K562 (cell line): ENCODE measurements around the gene ZNF584. TPM values are rescaled to one million over a fixed set of nuclear protein-coding genes. Genes with fewer than 3 reads are reported as not detected.

Experiments
- ATF4 ChIP-seq: fragments of 450-650 bp; formaldehyde crosslinking; IDR thresholded peaks from 2 replicates; pipeline ENCODE4 v1.4.0; 2022; ENCODE audit warnings: mild to moderate bottlenecking, moderate library complexity
- ATF7 ChIP-seq: fragments of 450-650 bp; IDR thresholded peaks from 2 replicates; pipeline ENCODE4 v1.7.1; 2014; ENCODE audit warnings: mild to moderate bottlenecking, moderate library complexity
- ELF1 ChIP-seq: fragments of 200-800 bp; sonication (Bioruptor generic); IDR thresholded peaks from 2 replicates; pipeline ENCODE4 v1.6.1; 2016; ENCODE audit warnings: missing genetic modification characterization, missing compliant biosample characterization
- KLF16 ChIP-seq: IDR thresholded peaks from 2 replicates; pipeline ENCODE4 v1.6.1; 2016; ENCODE audit warnings: antibody characterized with exemption
- MCM3 ChIP-seq: fragments of 450-650 bp; IDR thresholded peaks from 2 replicates; pipeline ENCODE4 v1.6.1; 2016
- MGA ChIP-seq: fragments of 450-650 bp; IDR thresholded peaks from 2 replicates; pipeline ENCODE4 v1.6.1; 2016; ENCODE audit warnings: mild to moderate bottlenecking, moderate library complexity
- MTA3 ChIP-seq: fragments of 450-650 bp; formaldehyde crosslinking; IDR thresholded peaks from 2 replicates; pipeline ENCODE4 v1.6.1; 2017; ENCODE audit warnings: mild to moderate bottlenecking, borderline replicate concordance
- NKRF ChIP-seq: fragments of 450-650 bp; IDR thresholded peaks from 2 replicates; pipeline ENCODE4 v1.6.1; 2016; ENCODE audit warnings: borderline replicate concordance
- NRF1 ChIP-seq, 2 experiments: fragments of 450-650 bp; IDR thresholded peaks in 1 of 2; conservative IDR thresholded peaks in 1 of 2; 2 replicates each; pipeline ENCODE4 v1.6.1; 2014; ENCODE audit warnings: mild to moderate bottlenecking in 2 of 2
- PHF20 ChIP-seq: fragments of 450-650 bp; IDR thresholded peaks from 2 replicates; pipeline ENCODE4 v1.6.1; 2018; ENCODE audit not compliant: partially characterized antibody
- STAT5A ChIP-seq: IDR thresholded peaks from 2 replicates; pipeline ENCODE4 v1.6.1; 2012; ENCODE audit warnings: low read length, inconsistent platforms, borderline replicate concordance
- TRIM24 ChIP-seq, 2 experiments: fragments of 450-650 bp; IDR thresholded peaks; 2 replicates each; pipeline ENCODE4 v1.6.1; 2016
- ZNF146 ChIP-seq: IDR thresholded peaks from one replicate; pipeline ENCODE4 v1.6.1; 2018; ENCODE audit warnings: missing compliant biosample characterization; ENCODE audit not compliant: unreplicated experiment
- polyA plus RNA-seq, 8 experiments: library from polyadenylated mRNA; depleted of rRNA in 4 of 8; stranded (reverse) in 5 of 8; unstranded in 3 of 8; fragments of >200 nt; fragmentation: Nextera tagmentation in 2 of 8; fragmentation: Illumina TruSeq in 1 of 8; extraction: Ambion mirVana in 2 of 8; extraction: Trizol in 1 of 8; gene quantifications; 2 replicates each; pipeline versions ENCODE4 v1.2.1 to v1.2.3, GENCODE V29; 2011 to 2014; ENCODE audit warnings: inconsistent platforms in 1 of 8, missing spikeins in 1 of 8
- total RNA-seq, 7 experiments: library from RNA; depleted of rRNA in 6 of 7; stranded (reverse); fragments of >200 nt in 6 of 7; fragmentation: Illumina TruSeq in 2 of 7; extraction: Trizol in 2 of 7; gene quantifications; 2 replicates each; pipeline versions ENCODE4 v1.2.1 to v1.2.3, GENCODE V29; 2011 to 2021; ENCODE audit warnings: low replicate concordance in 1 of 7

The ZNF584 gene
- total and polyA plus RNA-seq, 9 of the 15 experiments (the other 6 are each of a cell fraction or from before 2014, with no cell fraction given) = 5.8 to 43.4 (median 24.6) TPM

- TF ChIP-seq NRF1 (conservative IDR thresholded peaks at IDR 0.05 in 1 of 2, IDR thresholded peaks at IDR 0.05 in 1 of 2) (peak; percentile 91 to 92), TRIM24 (IDR thresholded peaks at IDR 0.05) (peak in 1 of 2 experiments; percentile 32; a peak in 1 of 4 replicates), MCM3 (no peak), ATF7 (peak; percentile 67; the same call in 1 of the 2 replicates), KLF16 (no peak), STAT5A (no peak), NKRF (peak; percentile 79; the same call in 1 of the 2 replicates), ELF1 (tag) (peak; percentile 95), ATF4 (no peak), ZNF146 (CRISPR knock-in tag) (no peak), PHF20 (peak; percentile 33), MGA (peak; percentile 52; the same call in 1 of the 2 replicates), MTA3 (no peak; the same call in 1 of the 2 replicates)
These were observed 58.5 kb downstream of the ZNF584 start, which contains the start of gene ZNF324 (continued) for GRCh38 chr19:58466760-58467589.
